Temporal lobe (tissue), 1 donor: ENCODE measurements around the gene TRIM65. TPM values are rescaled to one million over a fixed set of nuclear protein-coding genes. Genes with fewer than 3 reads are reported as not detected.

Source experiments
- total RNA-seq: library from RNA; depleted of rRNA; stranded (reverse); fragments of >200 nt; gene quantifications from one replicate; pipeline ENCODE4 v1.2.3, GENCODE V29; 2014

TRIM65 gene
- total RNA-seq, 1 donor from 2014 or later: 6.1 TPM

Other genes with a start within 250 kb of the TRIM65 start
- 6.6 TPM for gene RECQL5, start 229.8 kb downstream of the TRIM65 start, total RNA-seq
- gene SAP30BP, start 229.6 kb downstream of the TRIM65 start, total RNA-seq: 36.1 TPM
- gene ITGB4, start 175.5 kb downstream of the TRIM65 start, total RNA-seq: 3.7 TPM
- 6.4 TPM for gene GALK1, start 131.8 kb downstream of the TRIM65 start, total RNA-seq
- 24.8 TPM for gene UNK, start 112.1 kb downstream of the TRIM65 start, total RNA-seq
- 1.2 TPM for gene UNC13D, start 52.5 kb downstream of the TRIM65 start, total RNA-seq
- 38.1 TPM for gene WBP2, start 41.6 kb downstream of the TRIM65 start, total RNA-seq
- gene TRIM47, start 18.4 kb downstream of the TRIM65 start, total RNA-seq: 11.1 TPM
- 23.1 TPM for gene MRPL38, start 7.9 kb upstream of the TRIM65 start, total RNA-seq
- gene FBF1, start 44.1 kb upstream of the TRIM65 start, total RNA-seq: 9.3 TPM
- 57.8 TPM for gene ACOX1, start 82.2 kb upstream of the TRIM65 start, total RNA-seq
- gene TEN1, start 82.3 kb upstream of the TRIM65 start, total RNA-seq: 6.1 TPM
- 3.0 TPM for gene CDK3, start 103.9 kb upstream of the TRIM65 start, total RNA-seq
- gene EVPL, start 130.4 kb upstream of the TRIM65 start, total RNA-seq: under 0.01 TPM
- 22.4 TPM for gene SRP68, start 175.6 kb upstream of the TRIM65 start, total RNA-seq
- not detected for gene GALR2, start 177.8 kb upstream of the TRIM65 start, total RNA-seq
- gene ZACN, start 182.2 kb upstream of the TRIM65 start, total RNA-seq: not detected
- 86.8 TPM for gene EXOC7, start 206.8 kb upstream of the TRIM65 start, total RNA-seq
- gene FOXJ1, start 244.3 kb upstream of the TRIM65 start, total RNA-seq: 4.2 TPM